HCT116 (cell line): ENCODE results near the gene ASB6. TPM values are rescaled to one million over a fixed set of nuclear protein-coding genes. Genes with fewer than 3 reads are reported as not detected.

Source experiments
- ATAC-seq: fragments of 200-7000 bp; cut with Tn5 transposase; 2 replicates; pipeline ENCODE4 v1.9.1; 2020; ENCODE audit warnings: mild to moderate bottlenecking, moderate library complexity
- BruUV-seq: library from RNA; stranded (reverse); fragments of 400-500 nt; replicated peaks from 2 replicates; lab custom pipeline; 2021; lab: Mats Ljungman, UMichigan
- CTCF ChIA-PET: fragments of 300-600 bp; sonication (Branson Sonifier 250); formaldehyde crosslinking; loops from one replicate; lab custom pipeline; 2021; ENCODE audit warnings: antibody characterized with exemption; lab: Charles Lee
- POLR2A ChIA-PET: fragments of 300-600, 350-600 bp; sonication (Branson Sonifier 250); formaldehyde crosslinking; loops from one replicate; lab custom pipeline; 2021; ENCODE audit warnings: antibody characterized with exemption; lab: Charles Lee
- RAD21 ChIA-PET, 2 experiments: fragments of 300-600 bp; sonication (Branson Sonifier 250); formaldehyde crosslinking; loops; one replicate each; lab custom pipeline; 2023; ENCODE audit warnings: low total read pairs in 2 of 2; ENCODE audit not compliant: uncharacterized antibody in 2 of 2, unreplicated experiment in 2 of 2, low non-redundant PET in 1 of 2; lab: Charles Lee
- DNase-seq: peaks from one replicate; pipeline ENCODE4 v3.0.0-alpha.2; 2010; ENCODE audit warnings: low read depth, low spot score
- H2AFZ ChIP-seq: fragments of 200-600 bp; shearing (Covaris generic), sonication (generic); 2 replicates; pipeline ENCODE4 v1.6.1; 2017; ENCODE audit warnings: low read depth, mixed run types, mixed read lengths, antibody characterized with exemption, low read length; ENCODE audit not compliant: poor library complexity, severe bottlenecking
- H3K27ac ChIP-seq: 2 replicates; pipeline ENCODE4 v1.5.1; 2012; ENCODE audit warnings: low read depth, low read length
- H3K27me3 ChIP-seq: fragments of 200-600 bp; sonication (generic); 2 replicates; pipeline ENCODE4 v1.6.1; 2016; ENCODE audit warnings: mixed run types, low read length, mixed read lengths; ENCODE audit not compliant: insufficient read depth
- H3K36me3 ChIP-seq, 2 experiments: fragments of 200-500 bp in 1 of 2; fragments of 200-600 bp in 1 of 2; sonication (Bioruptor generic) in 1 of 2; sonication (generic) in 1 of 2; 2 replicates each; pipeline versions ENCODE4 v1.5.1 to v1.6.1; 2014 to 2016; ENCODE audit warnings: low read length in 2 of 2, inconsistent platforms in 1 of 2, mixed read lengths in 1 of 2, mixed run types in 1 of 2; ENCODE audit not compliant: insufficient read depth in 2 of 2, control insufficient read depth in 1 of 2
- H3K4me1 ChIP-seq, 2 experiments: fragments of 200-600 bp in 1 of 2; sonication (generic) in 1 of 2; 2 replicates each; pipeline versions ENCODE4 v1.5.1 to v1.6.1; 2012 to 2017; ENCODE audit warnings: low read length in 2 of 2, inconsistent platforms in 1 of 2, mild to moderate bottlenecking in 1 of 2, mixed read lengths in 1 of 2, mixed run types in 1 of 2, moderate library complexity in 1 of 2; ENCODE audit not compliant: insufficient read depth in 2 of 2, control insufficient read depth in 1 of 2
- H3K4me2 ChIP-seq: fragments of 200-600 bp; sonication (generic); 2 replicates; pipeline ENCODE4 v1.6.1; 2017; ENCODE audit warnings: mixed run types, low read length, mixed read lengths
- H3K4me3 ChIP-seq, 2 experiments: fragments of 200-600 bp in 1 of 2; sonication (generic) in 1 of 2; replicated peaks in 1 of 2; 2 replicates each; pipeline ENCODE4 v1.5.1; 2011 to 2016; ENCODE audit warnings: low read length in 2 of 2, control low read depth in 1 of 2, low read depth in 1 of 2, mild to moderate bottlenecking in 1 of 2, mixed read lengths in 1 of 2, mixed run types in 1 of 2
- H3K79me2 ChIP-seq: fragments of 200-600 bp; sonication (generic); 2 replicates; pipeline ENCODE4 v1.6.1; 2017; ENCODE audit warnings: mild to moderate bottlenecking, mixed run types, low read length, moderate library complexity, mixed read lengths; ENCODE audit not compliant: insufficient read depth
- H3K9ac ChIP-seq: fragments of 200-600 bp; sonication (generic); 2 replicates; pipeline ENCODE4 v1.6.1; 2016; ENCODE audit warnings: low read length, mixed read lengths
- H3K9me2 ChIP-seq: fragments of 200-600 bp; sonication (generic), shearing (Covaris generic); 2 replicates; pipeline ENCODE4 v1.6.1; 2017; ENCODE audit warnings: mixed run types, mild to moderate bottlenecking, moderate library complexity; ENCODE audit not compliant: insufficient read depth
- H3K9me3 ChIP-seq, 2 experiments: fragments of 200-500 bp in 1 of 2; fragments of 200-600 bp in 1 of 2; sonication (Bioruptor generic) in 1 of 2; sonication (generic) in 1 of 2; 2 replicates each; pipeline ENCODE4 v1.6.1; 2014 to 2017; ENCODE audit warnings: low read length in 2 of 2, mixed read lengths in 2 of 2, inconsistent platforms in 1 of 2, low read depth in 1 of 2, mild to moderate bottlenecking in 1 of 2, mixed run types in 1 of 2, moderate library complexity in 1 of 2; ENCODE audit not compliant: control insufficient read depth in 1 of 2, insufficient read depth in 1 of 2
- H4K20me1 ChIP-seq: fragments of 200-600 bp; sonication (generic), shearing (Covaris generic); 2 replicates; pipeline ENCODE4 v1.6.1; 2017; ENCODE audit warnings: mixed run types, mild to moderate bottlenecking, moderate library complexity; ENCODE audit not compliant: insufficient read depth
- CBX3 ChIP-seq: IDR thresholded peaks from 2 replicates; pipeline ENCODE4 v1.6.1; 2012; ENCODE audit warnings: low read depth
- CEBPB ChIP-seq: IDR thresholded peaks from 2 replicates; pipeline ENCODE4 v1.6.1; 2012; ENCODE audit warnings: low read depth
- EGR1 ChIP-seq: IDR thresholded peaks from 2 replicates; pipeline ENCODE4 v1.6.1; 2012; ENCODE audit warnings: low read depth
- EZH2 ChIP-seq: fragments of 200-600 bp; sonication (generic); IDR thresholded peaks from 2 replicates; pipeline ENCODE4 v1.6.1; 2017; ENCODE audit warnings: antibody characterized with exemption, mixed run types
- FOSL1 ChIP-seq: IDR thresholded peaks from 2 replicates; pipeline ENCODE4 v1.6.1; 2012; ENCODE audit warnings: low read depth
- JUND ChIP-seq: IDR thresholded peaks from 2 replicates; pipeline ENCODE4 v1.6.1; 2012
- POLR2A ChIP-seq: IDR thresholded peaks from 2 replicates; pipeline ENCODE4 v1.7.0; 2011; ENCODE audit warnings: borderline replicate concordance; ENCODE audit not compliant: insufficient read depth, insufficient read length; ENCODE audit errors: extremely low read depth
- POLR2AphosphoS5 ChIP-seq: IDR thresholded peaks from 2 replicates; pipeline ENCODE4 v1.6.1; 2011; ENCODE audit warnings: mild to moderate bottlenecking, low read depth, low read length, moderate library complexity
- RAD21 ChIP-seq: IDR thresholded peaks from 2 replicates; pipeline ENCODE4 v1.6.1; 2012; ENCODE audit warnings: low read depth, mild to moderate bottlenecking
- SIN3A ChIP-seq: IDR thresholded peaks from 2 replicates; pipeline ENCODE4 v1.6.1; 2012; ENCODE audit warnings: low read depth
- SP1 ChIP-seq: IDR thresholded peaks from 2 replicates; pipeline ENCODE4 v1.6.1; 2012; ENCODE audit warnings: low read depth
- TCF7L2 ChIP-seq: IDR thresholded peaks from 2 replicates; pipeline ENCODE4 v1.7.0; 2011; ENCODE audit warnings: borderline replicate concordance, inconsistent platforms; ENCODE audit not compliant: insufficient read depth, insufficient read length; ENCODE audit errors: extremely low read depth
- YY1 ChIP-seq: IDR thresholded peaks from 2 replicates; pipeline ENCODE4 v1.6.1; 2011; ENCODE audit warnings: low read length, low read depth, moderate library complexity, mild to moderate bottlenecking; ENCODE audit not compliant: insufficient replicate concordance; ENCODE audit errors: extremely low read depth
- ZFX ChIP-seq: fragments of 450-650 bp; IDR thresholded peaks from 2 replicates; pipeline ENCODE4 v1.6.1; 2017
- ZNF274 ChIP-seq: fragments of 200-500 bp; sonication (Bioruptor generic); IDR thresholded peaks from 2 replicates; pipeline ENCODE4 v1.6.1; 2014; ENCODE audit warnings: mild to moderate bottlenecking, low read depth, low read length, inconsistent platforms
- intact Hi-C: fragments of 100-400 bp; cut with micrococcal nuclease; formaldehyde crosslinking; loops from 2 replicates; pipeline ENCODE4 v1.10.0; 2022
- total RNA-seq: library from RNA; stranded (reverse); gene quantifications from one replicate; pipeline ENCODE4 v1.2.1, GENCODE V29; 2021; ENCODE audit not compliant: unreplicated experiment
- TF ChIP-seq, protein P1 (sequence below), 3 experiments: fragments of 200-600 bp in 1 of 3; sonication (generic) in 1 of 3; IDR thresholded peaks in 2 of 3; conservative IDR thresholded peaks in 1 of 3; 2 replicates each; pipeline ENCODE4 v1.5.1; 2012 to 2017; ENCODE audit warnings: low read depth in 2 of 3, low read length in 2 of 3, antibody characterized with exemption in 1 of 3, borderline replicate concordance in 1 of 3, control low read depth in 1 of 3, mild to moderate bottlenecking in 1 of 3, mixed read lengths in 1 of 3, mixed run types in 1 of 3, moderate library complexity in 1 of 3; ENCODE audit not compliant: insufficient read depth in 1 of 3
- TF ChIP-seq, protein P2 (sequence below): IDR thresholded peaks from 2 replicates; pipeline ENCODE4 v1.6.1; 2011; ENCODE audit warnings: mild to moderate bottlenecking, low read length, moderate library complexity; ENCODE audit not compliant: insufficient replicate concordance; ENCODE audit errors: extremely low read depth
- TF ChIP-seq, protein P3 (sequence below): IDR thresholded peaks from 2 replicates; pipeline ENCODE4 v1.6.1; 2012; ENCODE audit warnings: low read depth
- TF ChIP-seq, protein P4 (sequence below): IDR thresholded peaks from 2 replicates; pipeline ENCODE4 v1.6.1; 2012

ASB6 gene
- total RNA-seq, 1 experiment from 2014 or later = 21.6 TPM

DNA sequence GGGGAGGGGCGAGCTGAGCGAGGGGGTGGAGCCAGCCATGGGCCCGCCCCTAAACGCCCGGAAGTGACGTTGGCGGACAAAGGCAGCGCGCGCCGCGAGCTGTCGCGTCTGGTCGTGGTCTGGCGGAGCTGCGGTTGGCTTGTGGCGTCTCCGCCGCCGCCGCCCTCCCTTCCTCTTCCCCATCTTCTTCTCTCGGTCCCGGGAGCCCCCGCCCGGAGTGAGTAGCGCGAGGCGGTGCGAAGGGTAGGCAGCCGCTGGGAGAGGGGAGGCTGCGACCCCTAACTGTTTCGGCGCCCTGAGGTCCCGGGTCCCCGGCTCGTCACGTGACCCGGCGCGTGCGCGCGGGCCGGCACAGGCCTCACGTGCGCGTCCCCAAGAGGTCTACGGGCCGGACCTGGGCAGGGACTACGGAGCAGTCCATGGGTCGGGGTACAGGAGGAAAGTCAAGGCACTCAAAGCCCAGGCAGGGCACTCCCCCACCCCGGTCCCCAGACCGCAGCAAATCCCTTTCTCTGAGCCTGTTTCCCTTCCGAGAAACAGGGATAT is 15.8 kb downstream of the ASB6 start, which contains the start of gene NTMT1:
Gene NTMT1 (plus strand): TSS at position 85 of the 546 bp plus-strand sequence. CDS start 6,541 bp downstream, outside the sequence.
- intact Hi-C loops = no loop called here
- peaks cover 15% of the 10 kb centered on the region; the same call in 1 of the 2 replicates for H4K20me1 ChIP-seq
- peaks cover 5 to 33% of the 10 kb centered on the region in 2 experiments; a peak in 3 of 4 replicates for H3K36me3 ChIP-seq
- H3K27ac ChIP-seq = peak within 1 kb of the TSS; percentile 86
- peak within 1 kb of the TSS; percentile 88 for H3K4me2 ChIP-seq
- peaks cover 11 to 43% of the 10 kb centered on the region in 2 experiments for H3K4me1 ChIP-seq
- H3K79me2 ChIP-seq = peaks cover 51% of the 10 kb centered on the region
- peak within 1 kb of the TSS; percentile 88 to 99 for H3K4me3 ChIP-seq
- ChIA-PET CTCF (interaction anchor here (0.8 to 4.4 kb wide), 12 partner anchors 9 to 500 kb away, joined by 3 to 91 read pairs (median 4); no protein-coding TSS in a partner anchor), POLR2A (interaction anchor here (0.9 to 3.8 kb wide), 8 partner anchors 20 to 494 kb away, joined by 3 to 26 read pairs (median 4); no protein-coding TSS in a partner anchor), RAD21 (interaction anchor here (0.5 to 0.8 kb wide), 6 partner anchors 20 to 494 kb away, joined by 3 to 4 read pairs (median 4); no protein-coding TSS in a partner anchor)
- DNase-seq (peak; percentile 63), ATAC-seq (peak; percentile 84)
- H3K9ac ChIP-seq = peak within 1 kb of the TSS; percentile 96
- H3K9me2 ChIP-seq = no peaks in the 10 kb centered on the region
- no peaks in the 10 kb centered on the region for H3K9me3 ChIP-seq
- H2AFZ ChIP-seq = no peak within 1 kb of the TSS
- no peaks in the 10 kb centered on the region for H3K27me3 ChIP-seq
- BruUV-seq = TSS peak; percentile 46
- TF ChIP-seq JUND (peak; percentile 47), CBX3 (no peak; the same call in 1 of the 2 replicates), FOSL1 (no peak; the same call in 1 of the 2 replicates), POLR2AphosphoS5 (peak; percentile 90), EZH2 (no peak), ZNF274 (no peak), YY1 (peak; percentile 11), EGR1 (no peak), ZFX (peak; percentile 44; the same call in 1 of the 2 replicates), CEBPB (no peak), RAD21 (no peak), POLR2A (peak; percentile 67), SP1 (peak; percentile 58; the same call in 1 of the 2 replicates), SIN3A (peak; percentile 98), TCF7L2 (peak; percentile 38)
- TF ChIP-seq, protein P1, sequence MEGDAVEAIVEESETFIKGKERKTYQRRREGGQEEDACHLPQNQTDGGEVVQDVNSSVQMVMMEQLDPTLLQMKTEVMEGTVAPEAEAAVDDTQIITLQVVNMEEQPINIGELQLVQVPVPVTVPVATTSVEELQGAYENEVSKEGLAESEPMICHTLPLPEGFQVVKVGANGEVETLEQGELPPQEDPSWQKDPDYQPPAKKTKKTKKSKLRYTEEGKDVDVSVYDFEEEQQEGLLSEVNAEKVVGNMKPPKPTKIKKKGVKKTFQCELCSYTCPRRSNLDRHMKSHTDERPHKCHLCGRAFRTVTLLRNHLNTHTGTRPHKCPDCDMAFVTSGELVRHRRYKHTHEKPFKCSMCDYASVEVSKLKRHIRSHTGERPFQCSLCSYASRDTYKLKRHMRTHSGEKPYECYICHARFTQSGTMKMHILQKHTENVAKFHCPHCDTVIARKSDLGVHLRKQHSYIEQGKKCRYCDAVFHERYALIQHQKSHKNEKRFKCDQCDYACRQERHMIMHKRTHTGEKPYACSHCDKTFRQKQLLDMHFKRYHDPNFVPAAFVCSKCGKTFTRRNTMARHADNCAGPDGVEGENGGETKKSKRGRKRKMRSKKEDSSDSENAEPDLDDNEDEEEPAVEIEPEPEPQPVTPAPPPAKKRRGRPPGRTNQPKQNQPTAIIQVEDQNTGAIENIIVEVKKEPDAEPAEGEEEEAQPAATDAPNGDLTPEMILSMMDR (IDR thresholded peaks at IDR 0.05 in 2 of 3, conservative IDR thresholded peaks at IDR 0.05 in 1 of 3; ENCODE audit: borderline replicate concordance in 1 of 3, insufficient read depth in 1 of 3, low read depth in 2 of 3, low read length in 2 of 3) = no peak
- TF ChIP-seq, protein P2, sequence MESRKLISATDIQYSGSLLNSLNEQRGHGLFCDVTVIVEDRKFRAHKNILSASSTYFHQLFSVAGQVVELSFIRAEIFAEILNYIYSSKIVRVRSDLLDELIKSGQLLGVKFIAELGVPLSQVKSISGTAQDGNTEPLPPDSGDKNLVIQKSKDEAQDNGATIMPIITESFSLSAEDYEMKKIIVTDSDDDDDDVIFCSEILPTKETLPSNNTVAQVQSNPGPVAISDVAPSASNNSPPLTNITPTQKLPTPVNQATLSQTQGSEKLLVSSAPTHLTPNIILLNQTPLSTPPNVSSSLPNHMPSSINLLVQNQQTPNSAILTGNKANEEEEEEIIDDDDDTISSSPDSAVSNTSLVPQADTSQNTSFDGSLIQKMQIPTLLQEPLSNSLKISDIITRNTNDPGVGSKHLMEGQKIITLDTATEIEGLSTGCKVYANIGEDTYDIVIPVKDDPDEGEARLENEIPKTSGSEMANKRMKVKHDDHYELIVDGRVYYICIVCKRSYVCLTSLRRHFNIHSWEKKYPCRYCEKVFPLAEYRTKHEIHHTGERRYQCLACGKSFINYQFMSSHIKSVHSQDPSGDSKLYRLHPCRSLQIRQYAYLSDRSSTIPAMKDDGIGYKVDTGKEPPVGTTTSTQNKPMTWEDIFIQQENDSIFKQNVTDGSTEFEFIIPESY = no peak
- TF ChIP-seq, protein P3, sequence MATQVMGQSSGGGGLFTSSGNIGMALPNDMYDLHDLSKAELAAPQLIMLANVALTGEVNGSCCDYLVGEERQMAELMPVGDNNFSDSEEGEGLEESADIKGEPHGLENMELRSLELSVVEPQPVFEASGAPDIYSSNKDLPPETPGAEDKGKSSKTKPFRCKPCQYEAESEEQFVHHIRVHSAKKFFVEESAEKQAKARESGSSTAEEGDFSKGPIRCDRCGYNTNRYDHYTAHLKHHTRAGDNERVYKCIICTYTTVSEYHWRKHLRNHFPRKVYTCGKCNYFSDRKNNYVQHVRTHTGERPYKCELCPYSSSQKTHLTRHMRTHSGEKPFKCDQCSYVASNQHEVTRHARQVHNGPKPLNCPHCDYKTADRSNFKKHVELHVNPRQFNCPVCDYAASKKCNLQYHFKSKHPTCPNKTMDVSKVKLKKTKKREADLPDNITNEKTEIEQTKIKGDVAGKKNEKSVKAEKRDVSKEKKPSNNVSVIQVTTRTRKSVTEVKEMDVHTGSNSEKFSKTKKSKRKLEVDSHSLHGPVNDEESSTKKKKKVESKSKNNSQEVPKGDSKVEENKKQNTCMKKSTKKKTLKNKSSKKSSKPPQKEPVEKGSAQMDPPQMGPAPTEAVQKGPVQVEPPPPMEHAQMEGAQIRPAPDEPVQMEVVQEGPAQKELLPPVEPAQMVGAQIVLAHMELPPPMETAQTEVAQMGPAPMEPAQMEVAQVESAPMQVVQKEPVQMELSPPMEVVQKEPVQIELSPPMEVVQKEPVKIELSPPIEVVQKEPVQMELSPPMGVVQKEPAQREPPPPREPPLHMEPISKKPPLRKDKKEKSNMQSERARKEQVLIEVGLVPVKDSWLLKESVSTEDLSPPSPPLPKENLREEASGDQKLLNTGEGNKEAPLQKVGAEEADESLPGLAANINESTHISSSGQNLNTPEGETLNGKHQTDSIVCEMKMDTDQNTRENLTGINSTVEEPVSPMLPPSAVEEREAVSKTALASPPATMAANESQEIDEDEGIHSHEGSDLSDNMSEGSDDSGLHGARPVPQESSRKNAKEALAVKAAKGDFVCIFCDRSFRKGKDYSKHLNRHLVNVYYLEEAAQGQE = no peak
- TF ChIP-seq, protein P4, sequence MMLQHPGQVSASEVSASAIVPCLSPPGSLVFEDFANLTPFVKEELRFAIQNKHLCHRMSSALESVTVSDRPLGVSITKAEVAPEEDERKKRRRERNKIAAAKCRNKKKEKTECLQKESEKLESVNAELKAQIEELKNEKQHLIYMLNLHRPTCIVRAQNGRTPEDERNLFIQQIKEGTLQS = no peak
